Ishikawa (cell line): ENCODE measurements around the gene USP20.

ENCODE experiments used
- CEBPB ChIP-seq: IDR thresholded peaks from 2 replicates; pipeline ENCODE4 v1.6.1; 2012
- CREB1 ChIP-seq: IDR thresholded peaks from 2 replicates; pipeline ENCODE4 v1.6.1; 2012; ENCODE audit warnings: low read depth
- EGR1 ChIP-seq: IDR thresholded peaks from 2 replicates; pipeline ENCODE4 v1.6.1; 2012
- EP300 ChIP-seq: IDR thresholded peaks from 2 replicates; pipeline ENCODE4 v1.6.1; 2012; ENCODE audit warnings: borderline replicate concordance
- FOXM1 ChIP-seq: IDR thresholded peaks from 2 replicates; pipeline ENCODE4 v1.6.1; 2012; ENCODE audit warnings: low read depth, borderline replicate concordance
- MAX ChIP-seq: IDR thresholded peaks from 2 replicates; pipeline ENCODE4 v1.6.1; 2012
- NFIC ChIP-seq: IDR thresholded peaks from 2 replicates; pipeline ENCODE4 v1.6.1; 2012
- RAD21 ChIP-seq: IDR thresholded peaks from 2 replicates; pipeline ENCODE4 v1.6.1; 2012; ENCODE audit warnings: low read depth
- REST ChIP-seq: IDR thresholded peaks from 2 replicates; pipeline ENCODE4 v1.6.1; 2012; ENCODE audit warnings: low read depth, mild to moderate bottlenecking
- TAF1 ChIP-seq: IDR thresholded peaks from 2 replicates; pipeline ENCODE4 v1.6.1; 2012; ENCODE audit warnings: low read depth, mild to moderate bottlenecking
- TCF12 ChIP-seq: IDR thresholded peaks from 2 replicates; pipeline ENCODE4 v1.6.1; 2012; ENCODE audit warnings: low read depth
- TEAD4 ChIP-seq: IDR thresholded peaks from 2 replicates; pipeline ENCODE4 v1.6.1; 2012
- USF1 ChIP-seq: IDR thresholded peaks from 2 replicates; pipeline ENCODE4 v1.6.1; 2012
- YY1 ChIP-seq: IDR thresholded peaks from 2 replicates; pipeline ENCODE4 v1.6.1; 2012; ENCODE audit warnings: low read depth
- ZBTB7A ChIP-seq: IDR thresholded peaks from 2 replicates; pipeline ENCODE4 v1.6.1; 2012; ENCODE audit warnings: low read depth

Gene USP20

GRCh38 chr9:129880654-129881546 lies 45.6 kb downstream of the USP20 start:
- no peak for TF ChIP-seq NFIC
- TF ChIP-seq TAF1 = no peak
- no peak for TF ChIP-seq CREB1
- no peak for TF ChIP-seq EP300
- TF ChIP-seq USF1 = no peak
- TF ChIP-seq CEBPB = no peak
- TF ChIP-seq YY1 = no peak
- TF ChIP-seq EGR1 = no peak
- TF ChIP-seq TCF12 = no peak
- TF ChIP-seq REST = no peak
- TF ChIP-seq TEAD4 = no peak
- TF ChIP-seq RAD21 = no peak
- TF ChIP-seq MAX = no peak
- no peak for TF ChIP-seq FOXM1
- TF ChIP-seq ZBTB7A = no peak

GRCh38 chr9:129881547-129882324 lies 46.5 kb downstream of the USP20 start:
- TF ChIP-seq NFIC (no peak), TCF12 (no peak), TEAD4 (no peak), FOXM1 (no peak), EGR1 (no peak), YY1 (no peak), CREB1 (no peak), ZBTB7A (no peak)

- no peak for TF ChIP-seq ZBTB7A
- peak; percentile 58; the same call in 1 of the 2 replicates for TF ChIP-seq YY1
Measured at GRCh38 chr9:129884220-129885017, 49.2 kb downstream of the USP20 start.

- TF ChIP-seq USF1 (no peak), YY1 (no peak), TCF12 (no peak), ZBTB7A (no peak), CREB1 (no peak), EGR1 (no peak), RAD21 (no peak), TAF1 (no peak), MAX (no peak), NFIC (no peak), TEAD4 (no peak), EP300 (no peak), CEBPB (no peak), REST (no peak), FOXM1 (no peak)
Measured at GRCh38 chr9:129885018-129885669, 49.9 kb downstream of the USP20 start.

GRCh38 chr9:129885670-129886106 lies 50.4 kb downstream of the USP20 start:
- peak; percentile 54 for TF ChIP-seq NFIC
- TF ChIP-seq EGR1 = no peak
- peak; percentile 83 for TF ChIP-seq RAD21
- no peak for TF ChIP-seq CEBPB
- TF ChIP-seq USF1 = peak; percentile 19; the same call in 1 of the 2 replicates
- peak; percentile 72 for TF ChIP-seq ZBTB7A
- TF ChIP-seq TAF1 = peak; percentile 60; the same call in 1 of the 2 replicates
- no peak for TF ChIP-seq CREB1
- peak; percentile 77 for TF ChIP-seq TEAD4
- TF ChIP-seq REST = no peak
- peak; percentile 78 for TF ChIP-seq YY1
- peak; percentile 60; the same call in 1 of the 2 replicates for TF ChIP-seq EP300
- TF ChIP-seq TCF12 = peak; percentile 86
- no peak; the same call in 1 of the 2 replicates for TF ChIP-seq MAX
- TF ChIP-seq FOXM1 = peak; percentile 41; the same call in 1 of the 2 replicates
